ENCODE measurements around the gene ZRANB3.
"Not testable (repeated sequence)": the region's sequence is repeated elsewhere in the genome, so short reads cannot be mapped to it uniquely, and the experiment has no call there.

ZRANB3 gene

DNA sequence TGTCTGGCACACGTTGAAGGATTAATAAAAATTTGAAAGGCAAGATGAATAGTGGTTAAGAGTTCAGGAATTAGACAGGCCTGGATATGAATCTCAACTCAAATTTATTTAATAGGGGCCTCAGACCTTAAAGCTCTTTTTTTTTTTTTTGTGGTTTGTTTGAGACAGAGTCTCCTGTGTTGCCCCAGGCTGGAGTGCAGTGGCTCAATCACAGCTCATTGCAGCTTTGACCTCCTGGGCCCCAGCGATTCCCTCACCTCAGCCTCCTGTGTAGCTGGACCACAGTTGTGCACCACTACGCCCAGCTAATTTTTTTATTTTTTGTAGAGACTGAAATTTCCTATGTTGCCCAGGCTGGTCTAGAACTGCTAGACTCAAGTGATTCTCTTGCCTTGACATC is 3.0 kb downstream of the ZRANB3 start:
- no peak for DNase-seq (ENCODE audit: insufficient read length, low spot score)
- no peak for TF ChIP-seq POLR2A (IDR thresholded peaks at IDR 0.05; ENCODE audit: low read depth, low read length)
- FAIRE-seq: no peak

GRCh38 chr2:135525786-135526185 is 5.2 kb downstream of the ZRANB3 start:
- no peak for FAIRE-seq

DNA sequence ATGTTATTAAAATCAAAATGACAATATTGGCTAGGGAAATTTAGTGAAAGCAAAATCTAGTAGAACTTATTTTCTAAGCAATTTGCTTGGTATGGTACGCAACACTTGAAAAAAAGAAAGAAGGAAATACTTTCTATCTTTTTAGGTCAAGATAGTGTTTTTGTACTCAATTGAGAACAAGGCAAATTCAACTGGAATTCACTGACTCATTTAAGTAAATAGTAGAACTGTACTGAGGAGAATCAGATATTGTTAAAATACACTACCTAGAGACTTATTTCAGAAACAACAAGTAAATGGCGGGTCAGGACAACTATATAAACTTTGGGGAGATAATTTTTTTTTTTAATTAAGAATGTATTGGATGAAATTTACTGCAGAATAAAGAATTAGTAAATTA is 18.9 kb downstream of the ZRANB3 start:
- DNase-seq (ENCODE audit: insufficient read length, low spot score) (no peak), FAIRE-seq (no peak)
- no peak for TF ChIP-seq POLR2A (IDR thresholded peaks at IDR 0.05; ENCODE audit: low read depth, low read length)

More at GRCh38 chr2:135525786-135526185, 5.2 kb downstream of the ZRANB3 start:
- no peak for TF ChIP-seq POLR2A (IDR thresholded peaks at IDR 0.05; ENCODE audit: low read depth, low read length)
- no peak for DNase-seq (ENCODE audit: insufficient read length, low spot score)

DNA sequence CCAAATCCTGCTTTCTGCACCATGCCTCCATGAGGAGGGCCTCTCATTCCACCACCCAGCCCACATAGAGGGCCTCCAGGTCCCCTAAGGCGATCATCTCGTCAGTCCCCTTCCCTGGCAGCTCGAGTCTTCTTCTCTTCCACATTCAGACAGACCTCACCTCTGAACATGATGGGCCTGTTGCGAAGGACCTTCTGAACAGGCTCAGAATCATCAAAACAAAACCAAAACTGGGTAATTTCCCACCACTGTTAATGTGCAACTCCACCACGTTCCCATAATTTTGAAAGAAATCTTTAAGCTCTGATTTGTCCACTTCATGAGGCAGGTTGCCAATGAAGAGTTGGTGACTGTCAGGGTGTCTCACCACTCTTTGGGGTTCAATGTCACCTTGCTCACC is 20.4 kb downstream of the ZRANB3 start:
- TF ChIP-seq POLR2A (IDR thresholded peaks at IDR 0.05; ENCODE audit: low read depth, low read length): no peak
- peak; percentile 38 for FAIRE-seq
- no peak for DNase-seq (ENCODE audit: insufficient read length, low spot score)

GRCh38 chr2:135504811-135505210 is 26.2 kb downstream of the ZRANB3 start:
- no peak for TF ChIP-seq POLR2A (IDR thresholded peaks at IDR 0.05; ENCODE audit: low read depth, low read length)
- no peak for DNase-seq (ENCODE audit: insufficient read length, low spot score)
- no peak for FAIRE-seq

DNA sequence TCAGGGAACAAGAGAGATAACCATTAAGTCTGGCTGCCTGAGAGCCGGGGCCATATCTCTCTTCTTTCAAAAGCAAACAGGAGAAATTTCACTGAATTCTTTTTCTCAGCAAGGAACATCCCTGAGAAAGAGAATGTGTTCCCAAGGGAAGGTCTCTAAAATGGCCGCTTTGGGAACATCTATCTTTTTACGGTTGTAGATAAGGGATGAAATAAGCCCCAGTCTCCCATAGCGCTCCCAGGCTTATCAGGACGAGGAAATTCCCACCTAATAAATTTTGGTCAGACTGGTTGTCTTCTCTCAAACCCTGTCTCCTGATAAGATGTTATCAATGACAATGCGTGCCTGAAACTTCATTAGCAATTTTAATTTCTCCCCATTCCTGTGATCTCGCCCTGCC is 32.4 kb downstream of the ZRANB3 start:
- not testable (repeated sequence) for FAIRE-seq; DNase-seq (ENCODE audit: insufficient read length, low spot score)

GRCh38 chr2:135494917-135495316 is 36.1 kb downstream of the ZRANB3 start:
- no peak for DNase-seq (ENCODE audit: insufficient read length, low spot score)
- TF ChIP-seq POLR2A (IDR thresholded peaks at IDR 0.05; ENCODE audit: low read depth, low read length): no peak
- FAIRE-seq: no peak

- no peak for TF ChIP-seq POLR2A (IDR thresholded peaks at IDR 0.05; ENCODE audit: low read depth, low read length)
- no peak for DNase-seq (ENCODE audit: insufficient read length, low spot score)
- no peak for FAIRE-seq
Measured at GRCh38 chr2:135494503-135494902, 36.5 kb downstream of the ZRANB3 start.

- DNase-seq (ENCODE audit: insufficient read length, low spot score) (no peak), FAIRE-seq (no peak)
- no peak for TF ChIP-seq POLR2A (IDR thresholded peaks at IDR 0.05; ENCODE audit: low read depth, low read length)
Measured at GRCh38 chr2:135490376-135490775, 40.6 kb downstream of the ZRANB3 start.

DNA sequence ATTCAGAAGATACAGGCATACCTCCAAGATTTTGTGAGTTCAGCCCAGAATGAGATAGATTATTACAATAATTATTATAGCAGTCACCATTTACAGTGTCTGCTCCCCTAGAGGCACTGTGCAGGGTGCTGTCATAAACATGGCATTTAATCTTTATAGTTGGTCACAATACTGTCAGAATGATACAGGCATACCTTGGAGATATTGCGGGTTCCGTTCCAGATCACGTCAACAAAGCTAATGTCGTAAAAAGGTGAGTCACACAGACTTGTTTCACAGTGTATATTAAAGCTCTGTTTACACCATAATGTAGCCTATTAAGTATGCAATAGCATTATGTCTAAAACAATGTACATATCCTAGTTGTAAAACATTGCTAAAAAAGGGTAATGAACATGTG is 45.6 kb downstream of the ZRANB3 start:
- DNase-seq (ENCODE audit: insufficient read length, low spot score) (no peak), FAIRE-seq (no peak)
- no peak for TF ChIP-seq POLR2A (IDR thresholded peaks at IDR 0.05; ENCODE audit: low read depth, low read length)

DNA sequence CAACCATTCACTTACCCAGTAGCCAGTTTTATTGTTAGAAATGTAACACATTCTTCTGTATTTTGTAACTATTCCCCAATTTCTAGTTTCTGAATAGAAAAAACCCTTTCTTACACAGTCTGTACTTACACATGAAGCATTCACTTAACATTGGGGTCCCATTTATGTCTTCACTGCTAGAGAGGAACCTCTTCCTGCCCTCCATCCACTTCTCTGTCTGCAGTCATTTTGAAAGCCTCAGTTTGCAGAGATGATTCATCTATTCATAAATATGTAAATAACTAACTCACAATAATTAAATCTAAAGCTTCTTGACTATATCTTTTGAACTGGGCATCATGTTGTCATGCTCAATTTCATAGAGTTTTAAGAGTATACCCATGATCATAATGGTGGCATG is 55.9 kb downstream of the ZRANB3 start:
- TF ChIP-seq POLR2A (IDR thresholded peaks at IDR 0.05; ENCODE audit: low read depth, low read length): no peak
- DNase-seq (ENCODE audit: insufficient read length, low spot score) (no peak), FAIRE-seq (no peak)

- no peak for TF ChIP-seq POLR2A (IDR thresholded peaks at IDR 0.05; ENCODE audit: low read depth, low read length)
- FAIRE-seq (no peak), DNase-seq (ENCODE audit: insufficient read length, low spot score) (no peak)
Measured at GRCh38 chr2:135473567-135473966, 57.5 kb downstream of the ZRANB3 start.

DNA sequence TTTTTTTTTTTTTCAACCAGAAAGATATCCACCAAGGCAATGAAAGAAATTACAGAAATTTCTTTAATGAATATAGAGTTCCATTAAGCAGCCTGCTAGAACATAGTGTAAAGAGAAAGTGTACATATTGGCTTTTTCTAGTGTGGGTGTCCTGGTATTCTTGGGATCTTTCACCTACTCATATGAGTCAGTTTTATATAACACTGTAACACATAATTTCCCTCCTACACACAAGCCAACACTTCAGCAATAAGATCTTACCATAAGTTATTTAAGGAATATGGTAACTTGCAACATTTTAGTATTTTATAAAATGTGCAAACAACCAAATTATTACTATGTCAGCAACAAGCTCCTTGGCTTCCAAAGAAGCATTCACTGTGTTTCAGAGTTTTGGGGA is 59.9 kb downstream of the ZRANB3 start:
- TF ChIP-seq POLR2A (IDR thresholded peaks at IDR 0.05; ENCODE audit: low read depth, low read length): no peak
- FAIRE-seq (no peak), DNase-seq (ENCODE audit: insufficient read length, low spot score) (no peak)

DNA sequence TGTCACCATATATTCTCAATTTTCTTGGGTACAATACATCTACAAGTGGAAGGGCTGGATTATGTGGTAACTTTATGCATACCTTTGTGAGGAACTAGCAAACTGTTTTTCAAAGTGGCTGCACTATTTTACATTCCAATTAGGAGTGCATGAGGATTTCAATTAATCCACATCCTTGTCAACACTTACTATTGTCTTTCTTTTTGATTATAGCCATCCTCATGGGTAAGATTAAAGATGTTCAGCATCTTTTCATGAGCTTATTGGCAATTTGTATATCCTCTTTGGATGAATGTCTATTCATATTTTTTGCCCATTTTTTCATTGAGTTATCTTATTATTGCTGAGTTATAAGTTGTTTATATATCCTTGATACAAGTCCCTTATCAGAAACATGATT is 73.7 kb downstream of the ZRANB3 start:
- FAIRE-seq: no peak
- TF ChIP-seq POLR2A (IDR thresholded peaks at IDR 0.05; ENCODE audit: low read depth, low read length): no peak

GRCh38 chr2:135456835-135457234 is 74.2 kb downstream of the ZRANB3 start:
- TF ChIP-seq POLR2A (IDR thresholded peaks at IDR 0.05; ENCODE audit: low read depth, low read length): no peak
- peak; percentile 52 for FAIRE-seq
- DNase-seq (ENCODE audit: insufficient read length, low spot score): no peak

More for the DNA sequence above, 73.7 kb downstream of the ZRANB3 start:
- DNase-seq (ENCODE audit: insufficient read length, low spot score): no peak

GRCh38 chr2:135456431-135456830 is 74.6 kb downstream of the ZRANB3 start:
- no peak for DNase-seq (ENCODE audit: insufficient read length, low spot score)
- no peak for FAIRE-seq
- no peak for TF ChIP-seq POLR2A (IDR thresholded peaks at IDR 0.05; ENCODE audit: low read depth, low read length)

All from H54 (cell line).